HEK293T (cell line): Measurements from ENCODE around the gene VAV2.

Experiments
- BHLHE40 ChIP-seq: fragments of 450-650 bp; IDR thresholded peaks from 2 replicates; pipeline ENCODE4 v1.6.1; 2016; ENCODE audit warnings: mild to moderate bottlenecking, moderate library complexity, borderline replicate concordance
- CTBP1 ChIP-seq: fragments of 450-650 bp; IDR thresholded peaks from 2 replicates; pipeline ENCODE4 v1.6.1; 2016; ENCODE audit warnings: borderline replicate concordance
- FOXK2 ChIP-seq: fragments of 450-650 bp; IDR thresholded peaks from 2 replicates; pipeline ENCODE4 v1.6.1; 2016; ENCODE audit warnings: mild to moderate bottlenecking
- FOXM1 ChIP-seq: fragments of 450-650 bp; IDR thresholded peaks from 2 replicates; pipeline ENCODE4 v1.6.1; 2017; ENCODE audit warnings: mild to moderate bottlenecking, borderline replicate concordance
- LEF1 ChIP-seq: fragments of 450-650 bp; IDR thresholded peaks from 2 replicates; pipeline ENCODE4 v1.6.1; 2017; ENCODE audit warnings: mild to moderate bottlenecking, borderline replicate concordance
- NFRKB ChIP-seq: fragments of 450-650 bp; IDR thresholded peaks from 2 replicates; pipeline ENCODE4 v1.6.1; 2016; ENCODE audit warnings: mild to moderate bottlenecking, moderate library complexity

DNA sequence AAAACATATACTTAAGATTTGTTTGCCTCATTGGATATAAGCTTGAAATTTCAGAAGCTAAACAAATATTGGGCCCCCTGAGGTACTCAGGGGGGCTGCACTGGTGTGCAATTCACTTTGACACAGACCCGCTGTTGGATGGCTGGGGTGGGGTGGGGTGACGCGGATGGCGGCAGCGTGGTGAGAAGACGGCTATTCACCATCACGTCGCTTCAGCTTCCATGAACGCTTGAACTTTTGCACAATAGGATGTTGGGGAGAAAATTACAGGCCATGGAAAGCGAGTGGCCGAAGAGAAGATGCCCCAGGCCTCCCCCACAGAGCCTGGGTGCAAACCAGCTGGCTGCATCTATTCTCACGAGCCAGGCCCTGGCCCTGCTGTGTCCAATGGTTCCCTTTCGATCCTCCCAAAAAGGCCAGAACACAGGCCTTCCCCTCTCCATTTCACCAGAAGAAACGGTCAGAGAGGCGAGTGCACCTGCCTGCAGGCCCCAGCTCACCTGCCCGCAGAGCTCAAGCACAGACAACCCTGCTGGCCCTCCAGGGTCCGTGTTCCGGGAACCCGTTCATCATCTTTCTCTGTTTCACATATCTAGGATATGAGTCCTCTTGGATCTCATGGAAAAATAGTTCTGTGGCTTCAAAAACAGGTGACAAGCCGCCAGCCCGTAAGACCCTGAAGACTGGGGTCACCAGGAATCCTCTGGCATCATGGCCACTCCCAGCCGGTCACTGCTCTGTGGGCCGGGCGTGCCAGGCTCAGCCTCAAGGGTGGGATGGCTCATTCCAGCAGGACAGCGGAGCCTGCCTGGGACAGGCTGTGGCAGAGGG lies 207.2 kb downstream of the VAV2 start:
- no peak for TF ChIP-seq FOXM1
- TF ChIP-seq CTBP1 = no peak
- no peak for TF ChIP-seq BHLHE40
- no peak for TF ChIP-seq NFRKB
- TF ChIP-seq LEF1 = no peak
- no peak for TF ChIP-seq FOXK2
